Activated effector memory CD4-positive, alpha-beta T cell treated with Interleukin-2 at 50 U/mL for 16 hours (primary cell): Measurements from ENCODE around the gene INSRR.

Source experiments
- DNase-seq: peaks from one replicate; pipeline ENCODE4 v3.0.0-alpha.2; 2020

Gene INSRR

GRCh38 chr1:156858959-156859522, at the start of gene INSRR:
Gene INSRR, minus strand, starts transcription at chr1:156859117. Its CDS starts 496 bp downstream, at chr1:156858621.
- no peak for DNase-seq

- no peak for DNase-seq
These were observed 49.6 kb upstream of the INSRR start for GRCh38 chr1:156908541-156908940.

GRCh38 chr1:156906206-156906906, 47.4 kb upstream of the INSRR start:
- no peak for DNase-seq

GRCh38 chr1:156905651-156906050, 46.7 kb upstream of the INSRR start:
- no peak for DNase-seq

- no peak for DNase-seq
These were observed 46.3 kb upstream of the INSRR start for GRCh38 chr1:156905176-156905575.

GRCh38 chr1:156904187-156904959, 45.5 kb upstream of the INSRR start:
- DNase-seq: no peak

- no peak for DNase-seq
These were observed 44.6 kb upstream of the INSRR start for GRCh38 chr1:156903328-156904091.

GRCh38 chr1:156901966-156902915, 43.3 kb upstream of the INSRR start:
- DNase-seq: no peak

- DNase-seq: no peak
These were observed 42.6 kb upstream of the INSRR start for GRCh38 chr1:156901590-156901900.

GRCh38 chr1:156900896-156901589, 42.1 kb upstream of the INSRR start:
- no peak for DNase-seq

- DNase-seq: no peak
These were observed 41.2 kb upstream of the INSRR start for GRCh38 chr1:156899956-156900718.

GRCh38 chr1:156898971-156899664, 40.2 kb upstream of the INSRR start:
- DNase-seq: no peak

GRCh38 chr1:156898161-156898566, 39.2 kb upstream of the INSRR start:
- DNase-seq: no peak

GRCh38 chr1:156897078-156897825, 38.3 kb upstream of the INSRR start:
- no peak for DNase-seq

- DNase-seq: no peak
These were observed 37.6 kb upstream of the INSRR start for GRCh38 chr1:156896490-156897033.

GRCh38 chr1:156895927-156896326, 37.0 kb upstream of the INSRR start:
- DNase-seq: no peak

- DNase-seq: no peak
These were observed 36.5 kb upstream of the INSRR start for GRCh38 chr1:156895455-156895812.

GRCh38 chr1:156894711-156895454, 36.0 kb upstream of the INSRR start:
- DNase-seq: no peak
